Hepatic stellate cell (primary cell): ENCODE data around the gene VPS51.

Experiments used
- DNase-seq: peaks from one replicate; pipeline ENCODE4 v3.0.0; 2011; ENCODE audit warnings: low spot score

The VPS51 gene

DNA sequence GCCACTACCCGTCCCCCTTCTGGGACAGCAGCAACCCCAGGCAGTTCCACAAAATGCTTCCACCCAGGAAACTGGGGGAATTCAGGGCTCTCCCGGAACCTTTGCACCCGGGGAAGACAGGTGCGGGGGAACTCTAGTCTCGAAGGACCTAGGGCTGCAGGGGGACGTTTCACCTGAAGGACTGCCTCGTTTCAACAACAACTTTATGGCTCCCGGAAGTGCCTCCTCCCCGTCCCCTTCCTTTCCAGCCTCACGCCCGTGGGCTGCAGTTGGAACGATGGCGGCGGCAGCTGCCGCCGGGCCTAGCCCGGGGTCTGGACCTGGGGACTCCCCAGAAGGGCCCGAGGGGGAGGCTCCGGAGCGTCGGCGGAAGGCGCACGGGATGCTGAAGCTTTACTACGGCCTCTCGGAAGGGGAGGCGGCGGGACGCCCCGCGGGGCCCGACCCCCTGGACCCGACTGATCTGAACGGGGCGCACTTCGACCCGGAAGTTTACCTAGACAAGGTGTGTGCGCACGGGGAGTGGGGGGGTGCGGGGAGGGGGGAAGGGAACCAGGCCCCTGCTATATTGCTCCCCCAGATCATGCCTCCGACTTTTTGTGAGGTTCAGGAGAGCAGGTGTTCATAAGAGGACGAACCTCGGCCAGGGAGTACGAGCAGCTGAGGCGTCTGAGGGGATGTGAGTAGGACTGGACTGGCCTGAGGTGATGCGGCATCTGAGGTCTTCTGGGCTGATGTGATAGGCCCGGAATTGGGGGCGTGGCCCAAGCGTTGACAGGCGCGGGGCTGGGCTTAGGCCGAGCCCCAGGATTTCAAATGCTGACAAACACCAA is at the start of gene VPS51:
VPS51 (plus strand) TSS at position 241 of the 833 bp plus-strand sequence; CDS start at position 278, 37 bp downstream.
- DNase-seq, result peak; percentile 96

GRCh38 chr11:65047581-65048422 is 48.2 kb upstream of the VPS51 start:
- DNase-seq, result peak; percentile 36

DNA sequence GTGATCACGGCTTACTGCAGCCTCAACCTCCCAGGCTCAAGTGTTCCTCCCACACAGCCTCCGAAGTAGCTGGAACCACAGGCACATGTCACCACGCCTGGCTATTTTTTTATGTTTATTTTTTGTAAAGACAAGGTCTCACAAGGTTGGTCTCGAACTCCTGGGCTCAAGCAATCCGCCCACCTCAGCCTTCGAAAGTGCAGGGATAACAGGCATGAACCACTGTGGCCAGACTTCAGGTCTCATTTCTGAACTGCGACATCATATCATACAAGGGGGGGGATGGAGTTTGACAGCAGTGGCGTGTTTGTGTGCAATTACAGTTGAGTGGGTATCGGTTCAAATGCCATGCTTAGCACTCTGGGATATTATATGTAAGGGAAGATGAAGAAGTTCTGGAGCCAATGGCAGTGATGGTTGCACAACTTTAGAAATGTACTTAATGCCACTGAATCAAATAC is 44.6 kb upstream of the VPS51 start:
- DNase-seq, result no peak

- no peak for DNase-seq
Measured at GRCh38 chr11:65053827-65054508, 42.0 kb upstream of the VPS51 start.

GRCh38 chr11:65055538-65055937 is 40.5 kb upstream of the VPS51 start:
- no peak for DNase-seq

DNA sequence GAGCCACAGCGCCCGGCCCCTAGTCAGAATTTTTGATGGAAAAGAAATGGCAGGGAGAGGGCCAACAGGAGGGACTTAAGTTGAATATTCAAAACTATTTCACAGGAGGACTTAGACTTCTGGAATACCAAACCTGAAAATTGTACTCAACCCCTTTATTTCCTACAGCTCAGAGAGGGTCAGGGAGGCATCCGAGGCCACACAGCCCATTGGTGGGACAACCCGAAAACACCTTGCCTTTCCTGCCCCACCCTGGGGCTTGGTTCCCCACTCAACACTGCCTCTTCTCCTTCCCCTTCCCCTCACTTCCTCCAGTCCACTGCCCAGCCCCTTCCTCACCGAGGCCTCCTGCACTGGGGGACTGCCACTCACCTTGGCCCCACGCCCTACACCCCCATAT is 39.0 kb upstream of the VPS51 start:
- DNase-seq, result no peak

- DNase-seq, result no peak
Measured at GRCh38 chr11:65057526-65057925, 38.5 kb upstream of the VPS51 start.

DNA sequence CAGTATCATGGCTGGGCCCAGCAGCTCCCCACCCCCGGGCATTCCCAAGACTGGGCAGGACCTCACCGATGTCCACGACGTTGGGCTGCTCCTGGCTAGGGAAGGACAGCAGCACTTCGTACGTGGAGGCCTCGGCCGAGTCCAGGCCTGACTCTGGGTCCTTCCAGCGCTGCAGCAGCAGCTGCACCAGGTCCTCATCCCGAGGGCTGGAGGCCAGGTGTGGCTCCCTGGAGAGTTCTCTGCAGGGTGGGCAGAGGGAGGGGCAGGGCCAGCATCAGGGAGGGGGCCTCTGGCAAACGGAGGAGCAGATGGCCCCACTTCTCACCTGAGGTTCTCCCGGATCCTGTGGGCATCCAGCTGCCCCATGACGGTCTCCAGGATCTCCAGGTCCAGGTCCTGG is 38.0 kb upstream of the VPS51 start:
- no peak for DNase-seq

- DNase-seq, result no peak
Measured at GRCh38 chr11:65058419-65059054, 37.5 kb upstream of the VPS51 start, which contains the start of gene NAALADL1. Gene NAALADL1, minus strand, starts transcription at chr11:65058553. Its CDS starts 32 bp downstream, at chr11:65058521.

DNA sequence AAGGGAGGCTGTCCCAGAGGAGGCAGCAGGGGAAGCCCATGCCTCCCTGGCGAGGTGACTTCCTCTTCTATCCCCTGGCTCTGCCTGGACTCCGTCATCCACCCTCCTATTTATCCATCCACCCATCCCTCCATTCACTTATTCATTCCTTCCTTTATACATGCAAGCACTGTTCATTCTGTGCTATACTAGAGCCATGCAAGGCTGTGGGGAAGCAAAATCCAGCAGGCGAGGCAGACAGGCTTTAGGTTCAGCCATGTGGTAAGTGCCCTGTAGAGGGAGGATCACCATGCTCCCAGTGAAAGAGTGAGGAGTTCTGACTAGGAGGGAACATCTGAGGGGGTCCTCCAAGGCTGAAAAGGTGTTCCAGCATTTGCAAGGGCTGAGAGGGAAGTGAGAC is 36.5 kb upstream of the VPS51 start:
- no peak for DNase-seq

- no peak for DNase-seq
Measured at GRCh38 chr11:65059959-65060824, 35.8 kb upstream of the VPS51 start.

GRCh38 chr11:65060913-65061408 is 35.1 kb upstream of the VPS51 start:
- no peak for DNase-seq

GRCh38 chr11:65063532-65063931 is 32.5 kb upstream of the VPS51 start:
- no peak for DNase-seq

DNA sequence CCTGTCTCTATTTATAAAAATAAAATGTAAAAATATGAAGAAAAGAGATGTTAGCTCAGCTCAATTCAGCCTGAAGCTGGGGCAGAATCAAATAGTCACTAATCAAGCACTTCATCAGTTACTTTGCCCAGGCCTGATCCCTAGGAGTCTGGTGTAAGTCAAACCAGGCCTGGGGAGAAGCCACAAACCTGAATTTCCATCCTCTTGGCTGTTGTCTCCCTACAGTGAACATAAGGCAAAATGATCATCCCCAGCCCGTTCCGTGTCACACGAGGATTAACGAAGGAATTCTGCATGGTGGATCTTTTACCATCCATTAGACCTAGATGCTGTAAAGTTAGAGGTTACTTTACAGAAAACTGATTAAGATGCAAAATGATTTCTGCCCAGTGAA is 31.2 kb upstream of the VPS51 start:
- DNase-seq, result no peak

DNA sequence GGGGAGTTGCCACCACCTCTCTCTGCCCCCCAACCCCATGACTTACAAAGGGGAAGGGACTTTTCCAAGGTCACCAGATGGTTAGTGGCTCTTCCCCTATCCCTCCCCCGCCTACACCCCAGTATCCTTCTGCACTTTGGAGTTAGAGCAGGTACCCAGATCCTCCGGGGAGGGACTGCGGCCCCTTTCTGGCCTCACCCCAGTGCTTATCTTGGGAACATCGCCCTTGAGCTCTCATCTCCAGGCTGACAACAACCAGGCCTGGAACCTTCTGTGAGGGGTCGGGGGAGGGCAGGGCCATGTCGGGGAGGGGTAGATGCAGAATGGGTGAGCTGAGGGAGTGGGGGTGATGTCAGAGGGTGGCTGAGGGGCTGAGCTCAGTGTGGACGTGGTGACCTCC is 30.2 kb upstream of the VPS51 start:
- DNase-seq, result no peak

GRCh38 chr11:65066315-65066714 is 29.7 kb upstream of the VPS51 start:
- DNase-seq, result no peak

DNA sequence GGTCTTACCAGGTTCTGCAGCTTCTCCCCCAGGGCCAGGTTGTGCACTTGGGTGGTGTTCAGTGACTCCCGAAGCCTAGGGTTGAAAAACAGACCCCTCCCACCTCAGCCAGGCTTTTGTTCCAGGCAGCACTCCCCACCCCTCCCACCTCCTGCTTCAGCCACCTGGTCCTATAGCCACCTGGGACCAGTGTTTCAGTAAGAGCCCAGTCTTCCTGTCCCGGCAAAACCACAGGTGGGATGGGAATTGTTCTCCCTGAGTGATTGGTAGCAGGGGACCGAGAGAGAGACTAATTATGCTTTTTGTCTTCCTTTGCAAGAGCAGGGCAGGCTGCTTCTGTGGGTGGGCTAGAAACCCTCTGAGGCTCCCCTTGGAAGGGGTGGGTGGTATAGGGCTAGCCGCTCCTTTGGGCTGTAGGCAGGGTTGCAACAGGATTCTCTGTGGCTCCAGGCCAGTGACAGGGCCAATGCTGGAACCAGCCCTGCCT is 29.2 kb upstream of the VPS51 start:
- DNase-seq, result no peak

GRCh38 chr11:65067446-65067845 is 28.6 kb upstream of the VPS51 start:
- no peak for DNase-seq

- no peak for DNase-seq
Measured at GRCh38 chr11:65069217-65069616, 26.8 kb upstream of the VPS51 start.

- no peak for DNase-seq
Measured at GRCh38 chr11:65071907-65072630, 23.9 kb upstream of the VPS51 start.
